LNCaP clone FGC (cell line): ENCODE measurements around the gene CPTP.

Source experiments
- DNase-seq: peaks from one replicate; pipeline ENCODE4 v3.0.0-alpha.2; 2011; ENCODE audit warnings: low read depth
- H3K4me3 ChIP-seq: 2 replicates; pipeline ENCODE4 v1.5.1; 2011; ENCODE audit warnings: mild to moderate bottlenecking, low read depth, low read length, control low read depth
- CTCF ChIP-seq: IDR thresholded peaks from 2 replicates; pipeline ENCODE4 v1.5.1; 2012; ENCODE audit warnings: mild to moderate bottlenecking; ENCODE audit not compliant: control insufficient read depth, insufficient read depth; ENCODE audit errors: extremely low read depth

CPTP gene

DNA sequence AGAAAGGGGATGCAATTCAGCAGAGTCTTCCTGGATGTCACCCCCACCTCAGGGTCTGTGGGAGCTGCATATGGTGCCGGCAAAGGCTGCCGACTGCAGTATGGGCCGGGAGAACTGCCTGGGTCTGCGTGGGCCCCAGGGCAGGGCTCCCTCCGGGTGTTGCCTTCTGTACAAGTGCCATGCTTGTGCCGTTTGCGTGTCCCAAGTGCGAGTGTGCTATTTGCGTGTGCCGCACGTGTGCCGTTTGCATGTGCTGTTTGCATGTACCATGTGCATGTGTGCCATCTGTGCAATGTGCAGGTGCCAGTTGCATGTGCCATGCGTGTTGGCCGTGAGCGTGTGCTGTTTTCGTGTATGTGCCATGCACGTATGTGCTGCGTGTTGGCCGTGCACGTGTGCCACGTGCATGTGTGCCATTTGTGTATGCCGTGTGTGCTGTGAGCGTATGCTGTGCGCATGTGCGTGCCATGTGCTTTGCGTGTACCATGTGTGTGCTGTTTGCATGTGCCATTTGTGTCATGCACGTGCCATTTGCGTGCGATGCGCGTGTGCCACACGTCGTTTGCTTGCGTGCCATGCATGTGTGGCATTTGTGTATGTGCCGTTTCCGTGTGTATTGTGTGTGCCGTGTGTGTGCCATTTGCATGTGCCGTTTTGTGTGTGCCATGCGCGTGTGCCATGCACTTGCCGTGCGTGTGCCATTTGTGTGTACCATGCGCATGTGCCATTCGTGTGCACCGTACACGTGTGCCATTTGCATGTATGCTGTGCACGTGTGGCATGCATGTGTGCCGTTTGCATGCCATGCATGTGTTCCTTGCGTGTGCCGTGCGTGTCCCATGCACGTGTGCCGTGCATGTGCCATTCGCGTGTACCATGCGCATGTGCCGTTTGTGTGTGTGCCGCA is 5.0 kb downstream of the CPTP start:
- no peak overlapping the region for H3K4me3 ChIP-seq
- no peak for DNase-seq
- TF ChIP-seq CTCF = no peak

- no peak for TF ChIP-seq CTCF
- H3K4me3 ChIP-seq = no peak overlapping the region
Observed at GRCh38 chr1:1330366-1331067, 5.9 kb downstream of the CPTP start.

GRCh38 chr1:1331068-1331965 is 6.7 kb downstream of the CPTP start, which contains the start of gene TAS1R3:
TSS of gene TAS1R3 (plus strand) at chr1:1331280. CDS start at chr1:1331346, 66 bp downstream.
- no peak for TF ChIP-seq CTCF
- no peak for DNase-seq
- H3K4me3 ChIP-seq = no peak within 1 kb of the TSS

More at GRCh38 chr1:1330366-1331067, 5.9 kb downstream of the CPTP start:
- DNase-seq = no peak

- DNase-seq = no peak
Observed at GRCh38 chr1:1332031-1332755, 7.6 kb downstream of the CPTP start.

DNA sequence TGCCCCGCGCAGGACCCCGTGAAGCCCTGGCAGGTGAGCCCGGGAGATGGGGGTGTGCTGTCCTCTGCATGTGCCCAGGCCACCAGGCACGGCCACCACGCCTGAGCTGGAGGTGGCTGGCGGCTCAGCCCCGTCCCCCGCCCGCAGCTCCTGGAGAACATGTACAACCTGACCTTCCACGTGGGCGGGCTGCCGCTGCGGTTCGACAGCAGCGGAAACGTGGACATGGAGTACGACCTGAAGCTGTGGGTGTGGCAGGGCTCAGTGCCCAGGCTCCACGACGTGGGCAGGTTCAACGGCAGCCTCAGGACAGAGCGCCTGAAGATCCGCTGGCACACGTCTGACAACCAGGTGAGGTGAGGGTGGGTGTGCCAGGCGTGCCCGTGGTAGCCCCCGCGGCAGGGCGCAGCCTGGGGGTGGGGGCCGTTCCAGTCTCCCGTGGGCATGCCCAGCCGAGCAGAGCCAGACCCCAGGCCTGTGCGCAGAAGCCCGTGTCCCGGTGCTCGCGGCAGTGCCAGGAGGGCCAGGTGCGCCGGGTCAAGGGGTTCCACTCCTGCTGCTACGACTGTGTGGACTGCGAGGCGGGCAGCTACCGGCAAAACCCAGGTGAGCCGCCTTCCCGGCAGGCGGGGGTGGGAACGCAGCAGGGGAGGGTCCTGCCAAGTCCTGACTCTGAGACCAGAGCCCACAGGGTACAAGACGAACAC is 8.3 kb downstream of the CPTP start:
- DNase-seq = no peak
- no peak for TF ChIP-seq CTCF
- no peak overlapping the region for H3K4me3 ChIP-seq

More at GRCh38 chr1:1332031-1332755, 7.6 kb downstream of the CPTP start:
- H3K4me3 ChIP-seq = no peak overlapping the region
- no peak for TF ChIP-seq CTCF
